K562 treated with DMSO at 1 percent for 24 hours (cell line): ENCODE data around the gene GSTT4. TPM values are rescaled to one million over a fixed set of nuclear protein-coding genes. Genes with fewer than 3 reads are reported as not detected.

Experiments
- total RNA-seq: library from RNA; unstranded; fragments of 300-600 nt; gene quantifications from 2 replicates; pipeline ENCODE4 v1.2.3, GENCODE V29; 2022; ENCODE audit warnings: low read depth; ENCODE audit not compliant: insufficient read depth

The GSTT4 gene
- not detected in 2 replicates for total RNA-seq

DNA sequence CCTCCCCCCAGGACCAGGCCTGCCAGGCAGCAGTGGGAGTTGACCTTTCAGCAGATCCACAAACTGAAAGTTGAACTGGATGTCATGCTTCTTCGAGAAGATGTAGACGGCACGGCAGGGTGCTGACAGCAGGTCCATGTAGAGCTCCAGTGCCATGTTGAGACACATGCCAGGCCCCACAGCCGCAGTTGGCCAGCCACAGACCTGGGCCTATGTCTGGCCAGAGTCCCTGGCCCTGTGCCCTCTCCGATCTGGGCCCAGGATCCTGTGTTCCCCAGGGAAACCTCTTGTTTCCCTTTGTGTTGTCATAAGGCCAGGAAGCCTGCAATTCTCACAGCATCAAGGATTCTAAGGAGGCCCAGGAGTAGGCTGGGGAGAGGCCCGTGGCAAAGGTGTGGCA, at the start of gene GSTT4:
Gene GSTT4, minus strand, starts transcription at position 253 of the 400 bp plus-strand sequence. Its CDS starts 97 bp downstream, at position 156.

DNA sequence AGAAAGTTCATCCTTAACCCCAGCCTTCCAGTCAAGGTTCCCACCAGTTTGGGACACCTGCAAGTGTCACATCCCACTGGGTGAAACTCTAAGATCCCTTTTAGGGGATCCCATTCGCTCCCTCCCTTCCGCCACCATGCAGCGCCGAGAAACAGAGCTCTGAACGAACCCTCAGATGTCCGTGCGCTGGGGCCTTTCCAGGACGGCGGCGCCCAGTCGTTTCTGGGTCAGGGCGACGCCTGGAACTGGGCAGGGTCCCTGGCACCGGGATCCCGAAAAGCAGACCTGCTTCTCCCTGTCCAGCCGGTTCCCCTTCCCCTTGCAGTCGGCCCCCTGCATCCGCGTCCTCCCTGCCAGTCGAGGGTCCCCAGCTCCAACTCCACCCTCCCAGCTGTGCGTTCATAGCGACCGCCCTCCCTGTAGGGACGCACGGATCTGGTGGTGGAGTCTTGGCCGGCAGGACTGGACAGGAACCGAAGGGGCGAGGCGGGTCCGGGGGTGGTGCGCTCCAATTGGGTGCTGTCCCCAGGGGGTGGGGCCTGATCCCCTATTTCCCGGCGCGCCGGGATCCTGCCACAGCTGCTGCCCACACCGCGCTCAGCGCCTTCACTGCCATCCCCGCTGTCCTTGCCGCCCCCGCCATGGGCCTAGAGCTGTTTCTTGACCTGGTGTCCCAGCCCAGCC, 25.6 kb downstream of the GSTT4 start, which contains the start of gene GSTT2:
Gene GSTT2, plus strand, starts transcription at position 578 of the 684 bp plus-strand sequence.

DNA sequence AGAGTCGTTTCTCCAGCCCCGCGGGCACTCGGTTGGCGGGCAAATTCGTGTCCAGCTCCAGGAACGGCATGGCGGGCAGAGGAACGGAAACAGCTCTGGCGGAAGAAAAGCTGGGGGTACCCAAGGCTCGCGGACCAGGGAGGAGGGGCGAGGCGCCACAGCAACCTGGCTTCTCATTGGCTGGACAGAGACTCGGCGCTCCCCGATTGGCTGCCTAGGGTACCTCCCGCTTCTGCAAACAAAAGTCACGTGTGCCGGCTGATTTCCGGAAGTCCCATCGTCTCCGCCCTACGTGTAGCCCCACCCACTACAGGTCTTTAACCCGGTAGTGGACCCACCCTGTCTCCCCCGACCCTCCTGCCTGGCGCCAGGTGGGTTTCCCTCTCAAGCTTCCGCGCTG, 30.9 kb downstream of the GSTT4 start, which contains the start of gene DDT:
Gene DDT, minus strand, starts transcription at position 97 of the 400 bp plus-strand sequence. Its CDS starts 27 bp downstream, at position 70.

GRCh38 chr22:23966568-23966967, 38.7 kb downstream of the GSTT4 start, which contains the start of gene DDTL:
Gene DDTL, plus strand, starts transcription at chr22:23966888. Its CDS starts 27 bp downstream, at chr22:23966915.

GRCh38 chr22:23961084-23961771, 44.0 kb downstream of the GSTT4 start, which contains the start of gene GSTT2B:
Gene GSTT2B, minus strand, starts transcription at chr22:23961195. Its CDS starts 64 bp downstream, at chr22:23961131.

Other genes starting within 250 kb of the GSTT4 start
- gene C22orf15, start 242.5 kb downstream of the GSTT4 start, total RNA-seq: 0.17 TPM in 1 of 2 replicates, not detected in the other
- gene CHCHD10, start 237.5 kb downstream of the GSTT4 start, total RNA-seq: 144 and 162 TPM in 2 replicates
- gene MMP11, start 232.6 kb downstream of the GSTT4 start, total RNA-seq: 1.7 and 2.3 TPM in 2 replicates
- 123 and 143 TPM in 2 replicates for gene SMARCB1, start 218.5 kb downstream of the GSTT4 start, total RNA-seq
- gene DERL3, start 166.4 kb downstream of the GSTT4 start, total RNA-seq: 1.4 and 2.5 TPM in 2 replicates
- gene SLC2A11, start 147.6 kb downstream of the GSTT4 start, total RNA-seq: 4.4 and 7.2 TPM in 2 replicates
- 258 and 290 TPM in 2 replicates for gene MIF, start 111.1 kb downstream of the GSTT4 start, total RNA-seq
- not detected in 2 replicates for gene GSTT2B, start 44.3 kb downstream of the GSTT4 start, total RNA-seq
- 0.65 and 1.3 TPM in 2 replicates for gene DDTL, start 38.6 kb downstream of the GSTT4 start, total RNA-seq
- 82.3 and 114 TPM in 2 replicates for gene DDT, start 31.0 kb downstream of the GSTT4 start, total RNA-seq
- not detected in 2 replicates for gene GSTT2, start 25.3 kb downstream of the GSTT4 start, total RNA-seq
- gene CABIN1, start 5.9 kb upstream of the GSTT4 start, total RNA-seq: 55.3 and 57.4 TPM in 2 replicates
- gene SUSD2, start 176.0 kb upstream of the GSTT4 start, total RNA-seq: 0.27 and 0.52 TPM in 2 replicates
- gene GGT5, start 239.6 kb upstream of the GSTT4 start, total RNA-seq: 0.20 TPM in 1 of 2 replicates, not detected in the other